Measurements from ENCODE around the gene GLRX2.
"Not testable (repeated sequence)": the region's sequence is repeated elsewhere in the genome, so short reads cannot be mapped to it uniquely, and the experiment has no call there.

Gene GLRX2

DNA sequence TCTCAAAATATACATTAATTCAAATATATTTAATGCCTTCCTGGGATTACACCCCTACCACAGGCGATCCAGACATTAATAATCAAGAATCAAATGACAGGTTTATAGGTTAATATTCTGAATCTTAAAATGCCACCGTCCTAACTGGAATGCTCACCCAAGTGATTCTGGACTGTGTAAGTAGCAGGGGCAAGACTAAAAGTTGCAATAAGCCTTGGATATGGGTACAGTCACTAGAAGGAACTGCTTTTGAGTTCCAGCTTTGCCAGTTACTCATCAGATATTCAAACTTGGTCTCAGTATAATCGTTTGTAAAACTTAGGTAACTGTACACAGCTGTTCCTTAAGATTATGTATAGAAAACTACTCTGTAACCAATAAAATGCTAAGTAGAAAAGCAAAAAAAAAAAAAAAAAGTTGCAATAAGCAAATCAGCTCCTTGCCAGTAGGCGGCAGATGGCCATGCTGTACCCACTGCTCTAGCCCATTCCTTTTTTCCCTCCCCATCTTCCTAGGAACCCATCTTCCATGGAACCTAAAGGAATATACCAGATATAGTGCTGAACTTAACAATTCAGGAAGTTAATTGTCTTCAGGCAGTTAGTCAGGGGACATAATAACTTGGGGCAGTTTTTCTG lies 35.3 kb downstream of the GLRX2 start:
- Mint-ChIP-seq H3K4me1 (ENCODE audit: low read depth in 2 of 2) (peaks cover 25 to 54% of the 10 kb centered on the region in 2 donors), H3K36me3 (ENCODE audit: insufficient read depth) (no peaks in the 10 kb centered on the region), H3K27me3 (no peaks in the 10 kb centered on the region), H3K4me3 (peak overlapping the region; percentile 29 to 37), H3K9me3 (no peaks in the 10 kb centered on the region), H3K27ac (peak overlapping the region; percentile 44 to 87)
- DNase-seq (no peak), ATAC-seq (replicated peaks) (peak; percentile 49)

GRCh38 chr1:193068013-193068412 lies 37.2 kb downstream of the GLRX2 start:
- Mint-ChIP-seq H3K27me3 (no peaks in the 10 kb centered on the region), H3K4me3 (no peak overlapping the region), H3K36me3 (ENCODE audit: insufficient read depth) (no peaks in the 10 kb centered on the region), H3K27ac (peak overlapping the region; percentile 36 to 57), H3K4me1 (ENCODE audit: low read depth in 2 of 2) (peaks cover 32 to 60% of the 10 kb centered on the region in 2 donors), H3K9me3 (no peaks in the 10 kb centered on the region)
- DNase-seq (no peak), ATAC-seq (replicated peaks) (no peak)

- no peaks in the 10 kb centered on the region for H3K27me3 Mint-ChIP-seq
- H3K4me3 Mint-ChIP-seq, result no peak overlapping the region
- peaks cover 32 to 67% of the 10 kb centered on the region in 2 donors for H3K4me1 Mint-ChIP-seq (ENCODE audit: low read depth in 2 of 2)
- no peak for ATAC-seq (replicated peaks)
- no peak for DNase-seq
- H3K36me3 Mint-ChIP-seq (ENCODE audit: insufficient read depth), result no peaks in the 10 kb centered on the region
- no peaks in the 10 kb centered on the region for H3K9me3 Mint-ChIP-seq
- peak overlapping the region; percentile 14 to 88 for H3K27ac Mint-ChIP-seq
Measured at GRCh38 chr1:193066606-193067005, 38.6 kb downstream of the GLRX2 start.

- DNase-seq (no peak), ATAC-seq (replicated peaks) (no peak)
- Mint-ChIP-seq H3K36me3 (ENCODE audit: insufficient read depth) (no peaks in the 10 kb centered on the region), H3K27me3 (no peaks in the 10 kb centered on the region), H3K27ac (peak overlapping the region; percentile 14 to 88), H3K4me1 (ENCODE audit: low read depth in 2 of 2) (peaks cover 30 to 67% of the 10 kb centered on the region in 2 donors), H3K4me3 (no peak overlapping the region), H3K9me3 (no peaks in the 10 kb centered on the region)
Measured at GRCh38 chr1:193065954-193066353, 39.3 kb downstream of the GLRX2 start.

- no peaks in the 10 kb centered on the region for H3K27me3 Mint-ChIP-seq
- H3K4me1 Mint-ChIP-seq (ENCODE audit: low read depth in 2 of 2), result peaks cover 40 to 72% of the 10 kb centered on the region in 2 donors
- peaks cover 12% of the 10 kb centered on the region for H3K36me3 Mint-ChIP-seq (ENCODE audit: insufficient read depth)
- peak overlapping the region in 1 of 2 donors; percentile 32 for H3K27ac Mint-ChIP-seq
- no peak overlapping the region for H3K4me3 Mint-ChIP-seq
- no peaks in the 10 kb centered on the region for H3K9me3 Mint-ChIP-seq
- no peak for DNase-seq
- no peak for ATAC-seq (replicated peaks)
Measured at GRCh38 chr1:193062698-193063463, 42.3 kb downstream of the GLRX2 start.

DNA sequence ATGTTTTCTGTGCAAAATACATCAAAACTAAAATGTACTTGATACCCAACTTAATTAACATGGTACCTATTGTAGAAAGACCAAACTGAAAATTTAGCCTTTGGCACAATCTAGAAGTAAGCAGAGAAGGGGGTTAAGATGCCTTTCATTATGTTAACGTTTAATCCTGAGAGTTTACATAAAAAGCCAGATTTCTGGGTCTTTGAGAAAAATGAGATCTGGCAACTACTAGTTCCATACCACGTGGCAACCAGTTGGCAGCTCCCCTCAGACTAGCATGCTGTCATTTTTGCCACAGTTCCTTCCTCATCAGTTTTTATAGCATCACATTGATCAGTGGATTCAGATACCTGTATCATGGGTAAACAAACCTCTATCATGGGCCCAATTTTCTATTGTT lies 44.3 kb downstream of the GLRX2 start:
- Mint-ChIP-seq H3K27me3 (no peaks in the 10 kb centered on the region), H3K27ac (peak overlapping the region in 1 of 2 donors; percentile 11), H3K4me1 (ENCODE audit: low read depth in 2 of 2) (peaks cover 42 to 72% of the 10 kb centered on the region in 2 donors), H3K9me3 (no peaks in the 10 kb centered on the region), H3K36me3 (ENCODE audit: insufficient read depth) (peaks cover 12% of the 10 kb centered on the region), H3K4me3 (peak overlapping the region; percentile 85 to 92)
- no peak for ATAC-seq (replicated peaks)
- no peak for DNase-seq

DNA sequence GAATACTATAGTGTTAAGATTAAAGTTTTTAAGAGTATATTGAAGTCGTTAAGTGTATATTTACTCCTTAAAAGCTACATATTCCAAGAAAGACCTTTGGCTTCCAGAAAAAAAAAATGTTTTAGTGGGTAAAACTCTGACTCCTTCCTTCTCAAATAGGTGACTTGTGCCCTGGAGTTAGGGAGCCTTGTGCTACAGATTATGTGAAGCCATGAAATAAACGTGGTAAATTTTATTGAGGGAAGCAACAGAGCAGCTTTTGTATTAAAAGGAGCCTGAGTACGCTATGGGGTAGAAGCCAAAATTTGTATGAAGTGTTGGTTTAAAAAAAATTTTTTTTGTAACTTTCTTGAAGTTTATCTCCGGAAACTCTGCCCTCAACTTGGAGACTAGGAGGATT lies 44.8 kb downstream of the GLRX2 start:
- no peaks in the 10 kb centered on the region for H3K27me3 Mint-ChIP-seq
- no peak for DNase-seq
- H3K36me3 Mint-ChIP-seq (ENCODE audit: insufficient read depth), result peaks cover 12% of the 10 kb centered on the region
- no peak for ATAC-seq (replicated peaks)
- H3K9me3 Mint-ChIP-seq, result no peaks in the 10 kb centered on the region
- peak overlapping the region; percentile 85 to 92 for H3K4me3 Mint-ChIP-seq
- peaks cover 40 to 67% of the 10 kb centered on the region in 2 donors for H3K4me1 Mint-ChIP-seq (ENCODE audit: low read depth in 2 of 2)
- H3K27ac Mint-ChIP-seq, result peak overlapping the region; percentile 93 to 97

DNA sequence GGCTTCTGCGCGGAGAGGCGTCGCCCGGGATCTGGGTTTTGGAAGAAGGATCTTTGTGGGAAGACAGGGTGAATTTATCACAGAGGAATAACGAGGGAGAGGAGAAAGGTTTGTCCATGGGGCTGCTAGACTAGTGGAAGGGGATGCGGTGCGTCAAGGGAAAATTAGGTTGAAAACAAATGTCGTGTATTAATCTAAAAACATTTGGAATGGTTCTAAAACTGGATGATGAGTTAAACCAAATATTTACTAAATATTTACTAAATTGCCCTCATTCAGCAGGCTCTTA lies 45.2 kb downstream of the GLRX2 start:
- Mint-ChIP-seq H3K4me3 (peak overlapping the region; percentile 85 to 92), H3K27ac (peak overlapping the region; percentile 93 to 97), H3K4me1 (ENCODE audit: low read depth in 2 of 2) (peaks cover 39 to 64% of the 10 kb centered on the region in 2 donors), H3K27me3 (no peaks in the 10 kb centered on the region), H3K36me3 (ENCODE audit: insufficient read depth) (peaks cover 12% of the 10 kb centered on the region), H3K9me3 (no peaks in the 10 kb centered on the region)
- ATAC-seq (replicated peaks), result no peak
- no peak for DNase-seq

DNA sequence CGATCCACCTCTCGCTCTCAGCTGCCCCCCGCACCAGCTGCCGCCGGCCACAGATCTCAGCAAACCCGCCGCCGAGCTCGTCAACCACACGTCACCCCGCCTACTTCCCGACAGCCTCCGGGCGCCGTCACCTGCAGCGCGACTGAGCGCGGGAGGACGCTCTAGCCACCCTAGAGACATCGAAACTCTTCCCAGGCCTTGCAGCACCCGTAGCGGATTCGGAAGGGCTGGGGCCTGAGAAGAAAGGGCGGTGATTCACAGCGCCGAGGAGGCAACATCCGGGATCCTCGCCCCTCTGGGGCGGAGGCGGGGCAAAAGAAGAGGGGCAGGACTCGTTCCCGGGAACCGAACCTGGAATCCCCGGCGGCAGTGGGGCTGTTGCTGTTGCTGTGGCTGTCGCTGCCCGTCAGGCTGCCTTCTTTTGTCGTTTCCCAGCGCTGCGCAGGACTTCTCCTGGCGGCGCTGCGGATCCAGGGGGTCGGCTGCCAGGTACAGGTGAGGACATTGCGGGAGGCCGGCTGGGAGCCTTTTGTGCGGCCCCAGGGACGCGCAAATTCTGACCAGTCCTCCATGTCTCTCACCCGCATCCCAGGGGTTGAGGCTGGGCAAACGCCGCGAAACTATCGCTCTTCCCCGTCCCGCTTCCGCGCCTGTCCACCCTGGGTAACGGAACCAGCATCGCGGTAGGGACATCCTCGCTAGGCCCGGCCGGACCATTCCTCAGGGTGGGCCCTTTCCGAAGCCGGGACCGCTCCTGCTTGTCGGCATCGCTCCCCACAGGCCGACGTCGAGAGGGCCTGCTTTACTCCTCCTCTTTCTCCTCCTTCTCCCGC lies 45.7 kb downstream of the GLRX2 start, which contains the start of the genes RO60 and UCHL5:
Gene RO60, plus strand, starts transcription at position 331 of the 833 bp plus-strand sequence. CDS start 9,443 bp downstream, outside the sequence.
Gene UCHL5, minus strand, starts transcription at position 79 of the 833 bp plus-strand sequence. CDS start 100 bp downstream, outside the sequence.
- ATAC-seq (replicated peaks) (peak; percentile 90), DNase-seq (peak; percentile 90 to 91 (median 91))
- Mint-ChIP-seq H3K36me3 (ENCODE audit: insufficient read depth) (peaks cover 12% of the 10 kb centered on the region), H3K9me3 (no peaks in the 10 kb centered on the region), H3K27me3 (no peaks in the 10 kb centered on the region), H3K4me3 (peak within 1 kb of the TSS; percentile 85 to 92), H3K4me1 (ENCODE audit: low read depth in 2 of 2) (peaks cover 37 to 61% of the 10 kb centered on the region in 2 donors), H3K27ac (peak within 1 kb of the TSS; percentile 93 to 97)

GRCh38 chr1:193058529-193059281 lies 46.5 kb downstream of the GLRX2 start:
- H3K36me3 Mint-ChIP-seq (ENCODE audit: insufficient read depth), result peaks cover 12% of the 10 kb centered on the region
- DNase-seq (peak; percentile 48 to 57 (median 54)), ATAC-seq (replicated peaks) (peak; percentile 45)
- H3K9me3 Mint-ChIP-seq, result no peaks in the 10 kb centered on the region
- peak overlapping the region; percentile 85 to 92 for H3K4me3 Mint-ChIP-seq
- H3K4me1 Mint-ChIP-seq (ENCODE audit: low read depth in 2 of 2), result peaks cover 33 to 59% of the 10 kb centered on the region in 2 donors
- H3K27ac Mint-ChIP-seq, result peak overlapping the region; percentile 93 to 97
- H3K27me3 Mint-ChIP-seq, result no peaks in the 10 kb centered on the region

DNA sequence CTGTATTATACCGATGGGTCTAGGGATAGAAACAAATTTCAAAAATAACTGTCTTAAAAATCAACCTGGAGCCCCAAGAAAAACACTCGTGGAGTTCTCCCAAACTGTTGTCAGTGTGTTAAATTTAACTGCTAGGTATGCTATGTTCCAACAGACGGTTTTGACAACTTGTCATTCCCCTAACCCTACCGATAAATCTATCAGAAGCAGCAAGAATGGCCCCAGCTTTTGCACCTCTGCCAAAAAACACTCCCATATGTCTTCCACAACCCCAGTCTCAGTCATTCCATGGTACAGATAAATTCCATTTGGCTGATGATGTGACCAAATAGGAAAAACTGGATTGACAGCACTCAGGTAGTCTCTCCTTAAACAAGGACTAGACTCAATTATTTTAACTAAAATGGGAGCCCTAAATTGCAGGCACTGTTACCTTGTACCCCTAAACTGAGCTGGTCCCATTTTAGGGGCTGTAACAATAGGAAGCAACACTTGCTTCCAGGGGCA lies 51.0 kb downstream of the GLRX2 start:
- H3K4me3 Mint-ChIP-seq, result no peak overlapping the region
- H3K36me3 Mint-ChIP-seq (ENCODE audit: insufficient read depth), result peaks cover 24% of the 10 kb centered on the region
- H3K27ac Mint-ChIP-seq, result no peak overlapping the region
- DNase-seq (no peak), ATAC-seq (replicated peaks) (no peak)
- H3K27me3 Mint-ChIP-seq, result no peaks in the 10 kb centered on the region
- peaks cover 21 to 45% of the 10 kb centered on the region in 2 donors for H3K4me1 Mint-ChIP-seq (ENCODE audit: low read depth in 2 of 2)
- H3K9me3 Mint-ChIP-seq, result no peaks in the 10 kb centered on the region

GRCh38 chr1:193048913-193049312 lies 56.3 kb downstream of the GLRX2 start:
- DNase-seq; H3K9me3 Mint-ChIP-seq; H3K27me3 Mint-ChIP-seq; H3K27ac Mint-ChIP-seq; H3K4me3 Mint-ChIP-seq; ATAC-seq (replicated peaks): not testable (repeated sequence)
- Mint-ChIP-seq H3K36me3 (ENCODE audit: insufficient read depth) (peaks cover 32% of the 10 kb centered on the region), H3K4me1 (ENCODE audit: low read depth in 2 of 2) (peaks cover 2 to 26% of the 10 kb centered on the region in 2 donors)
